G401.6 (cell line): ENCODE data around the gene OTUD7B.

Source experiments
- FAIRE-seq: peaks from 2 replicates; lab custom pipeline; 2012; peaks lifted over from hg19 to GRCh38; lab: Jason Lieb, UNC

Gene OTUD7B

DNA sequence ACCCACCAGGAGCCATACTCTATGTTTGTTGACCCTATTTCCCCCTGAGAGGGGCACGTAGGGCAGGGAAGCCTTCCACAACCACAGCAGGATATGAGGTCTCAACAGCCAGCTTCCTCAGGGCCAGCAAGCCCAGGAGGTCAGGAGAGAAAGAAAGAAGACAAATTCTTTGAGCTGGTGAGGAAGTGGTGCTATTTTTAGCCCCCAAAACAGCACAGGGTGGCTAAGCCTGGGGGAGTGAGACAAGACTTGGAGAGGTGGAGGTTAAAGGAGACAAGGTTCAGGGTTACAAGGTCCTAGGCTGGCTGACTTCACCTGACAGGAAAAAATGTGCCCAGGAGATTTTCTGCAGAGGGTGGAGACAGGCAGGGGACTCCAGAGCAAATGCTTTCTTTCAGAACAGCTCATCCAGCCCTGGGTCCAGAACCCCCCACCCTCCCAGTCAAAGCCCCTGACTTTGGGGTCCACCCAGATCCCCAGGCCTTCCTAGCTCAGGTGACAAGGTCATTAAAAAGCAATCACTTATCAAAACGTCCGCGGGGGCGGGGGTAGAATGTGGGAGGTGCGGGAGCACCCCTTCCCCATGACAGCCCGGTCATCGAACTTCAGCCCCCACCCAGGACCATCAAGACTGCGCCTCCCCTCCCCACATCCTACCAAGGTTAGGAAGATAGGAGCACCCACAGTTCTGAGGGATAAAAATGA, 94.2 kb downstream of the OTUD7B start:
- no peak for FAIRE-seq

DNA sequence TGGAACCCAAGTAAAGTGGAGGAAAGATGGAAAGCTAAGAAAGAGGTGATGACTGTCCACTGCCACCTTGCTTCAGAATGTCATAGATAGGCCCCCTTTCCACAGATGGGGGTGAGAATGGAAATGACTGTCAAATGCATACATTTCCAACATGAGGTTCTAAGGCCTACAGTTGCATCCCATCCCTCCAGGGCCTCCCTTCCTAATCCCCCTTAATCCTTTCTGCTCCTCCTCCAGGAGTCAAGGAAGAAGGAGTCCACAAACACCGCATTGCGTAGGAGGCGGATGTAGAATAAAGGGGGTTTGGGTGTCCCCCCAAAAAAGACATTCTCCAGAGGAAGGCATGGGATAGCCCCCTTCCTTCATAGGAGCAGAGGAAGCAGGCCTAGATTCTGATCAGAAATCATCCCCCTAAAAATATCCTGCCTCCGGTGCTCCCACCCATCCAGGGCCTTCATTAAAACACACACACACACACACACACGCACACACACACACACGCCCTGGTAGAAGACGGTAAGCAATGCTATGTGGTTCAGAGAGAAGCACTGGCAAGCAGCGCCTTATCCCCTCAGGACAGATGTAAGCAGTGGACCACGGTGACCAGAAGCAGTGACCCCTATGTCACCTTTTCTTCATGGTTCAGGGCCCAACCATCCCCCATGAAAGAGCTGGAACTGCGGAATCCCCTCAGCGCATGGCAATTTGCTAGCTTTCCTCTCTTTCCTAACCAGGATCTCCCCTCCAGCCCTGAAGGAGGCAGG, 94.9 kb downstream of the OTUD7B start:
- FAIRE-seq = no peak

DNA sequence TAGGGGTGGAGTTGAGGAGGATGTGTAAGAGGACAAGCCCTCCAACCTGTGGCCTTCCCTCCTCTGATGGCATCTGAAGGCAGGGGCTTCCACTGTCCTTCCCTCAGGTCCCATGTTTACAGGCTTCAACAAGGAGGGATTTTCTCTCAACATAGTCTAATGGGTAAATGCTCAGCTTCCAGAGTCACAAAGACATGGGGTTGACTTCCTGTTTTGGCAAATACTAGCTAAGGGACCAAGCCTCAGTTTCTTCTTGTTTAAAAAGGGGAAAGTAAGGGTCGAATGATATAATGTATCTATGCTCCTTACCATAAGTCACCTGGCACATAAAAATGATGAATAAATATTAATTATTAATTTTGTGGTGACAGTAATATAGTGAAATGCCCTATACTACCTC, 96.0 kb downstream of the OTUD7B start:
- FAIRE-seq = no peak

DNA sequence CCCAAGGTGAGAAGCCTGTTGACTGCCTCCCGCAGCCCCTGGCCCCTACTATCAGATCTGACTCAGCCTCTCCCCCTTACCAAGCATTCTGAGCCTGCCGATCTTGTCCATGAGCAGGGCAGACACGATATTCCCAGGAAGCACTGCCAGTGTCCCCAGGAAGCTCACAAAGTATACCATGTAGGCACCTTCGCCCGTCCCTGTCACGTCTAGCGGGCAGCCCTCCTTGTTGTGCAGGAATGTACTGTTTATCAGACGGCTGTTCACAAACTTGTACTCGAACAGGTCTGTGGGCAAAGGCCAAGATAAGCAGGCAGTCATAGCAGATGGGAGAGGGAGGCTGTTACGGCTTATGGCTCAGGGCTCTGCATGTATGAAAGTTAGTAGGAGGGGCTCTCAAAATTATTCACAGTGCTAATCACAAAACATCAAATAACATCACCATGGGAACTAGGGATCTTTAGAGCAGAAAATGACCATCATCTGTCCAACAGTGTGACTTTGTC, 103.9 kb downstream of the OTUD7B start:
- no peak for FAIRE-seq

DNA sequence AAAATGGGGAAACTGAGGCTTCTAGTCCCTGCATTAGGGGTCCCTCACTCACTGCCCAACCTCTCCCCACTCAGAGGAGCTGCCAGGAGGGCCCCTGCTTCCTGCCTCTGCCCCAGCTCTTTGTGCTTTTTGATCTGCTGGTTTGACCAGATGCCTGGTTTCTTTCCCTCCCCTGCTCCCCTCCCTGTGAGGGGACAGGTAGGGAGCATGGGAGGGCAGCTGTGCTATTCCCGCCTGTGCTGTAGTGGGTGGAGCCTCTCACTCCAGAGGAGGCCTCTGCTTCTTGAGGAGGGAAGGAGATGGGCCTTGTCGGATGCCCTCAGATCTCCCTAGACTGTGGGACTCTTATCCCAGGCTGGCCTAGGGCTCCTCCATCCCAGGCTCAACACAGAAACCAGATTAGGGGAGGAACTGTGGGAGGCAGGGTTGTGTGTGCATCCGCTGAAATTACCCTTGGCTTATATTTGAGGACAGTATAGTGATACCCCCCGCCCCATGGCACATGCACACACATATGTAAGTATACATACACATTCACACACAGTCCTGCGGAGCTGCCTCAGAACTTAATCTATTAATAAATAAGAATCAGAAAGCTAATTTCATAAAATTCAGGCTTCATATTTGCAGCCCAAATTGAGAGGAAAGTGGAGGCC, 106.6 kb downstream of the OTUD7B start:
- no peak for FAIRE-seq

DNA sequence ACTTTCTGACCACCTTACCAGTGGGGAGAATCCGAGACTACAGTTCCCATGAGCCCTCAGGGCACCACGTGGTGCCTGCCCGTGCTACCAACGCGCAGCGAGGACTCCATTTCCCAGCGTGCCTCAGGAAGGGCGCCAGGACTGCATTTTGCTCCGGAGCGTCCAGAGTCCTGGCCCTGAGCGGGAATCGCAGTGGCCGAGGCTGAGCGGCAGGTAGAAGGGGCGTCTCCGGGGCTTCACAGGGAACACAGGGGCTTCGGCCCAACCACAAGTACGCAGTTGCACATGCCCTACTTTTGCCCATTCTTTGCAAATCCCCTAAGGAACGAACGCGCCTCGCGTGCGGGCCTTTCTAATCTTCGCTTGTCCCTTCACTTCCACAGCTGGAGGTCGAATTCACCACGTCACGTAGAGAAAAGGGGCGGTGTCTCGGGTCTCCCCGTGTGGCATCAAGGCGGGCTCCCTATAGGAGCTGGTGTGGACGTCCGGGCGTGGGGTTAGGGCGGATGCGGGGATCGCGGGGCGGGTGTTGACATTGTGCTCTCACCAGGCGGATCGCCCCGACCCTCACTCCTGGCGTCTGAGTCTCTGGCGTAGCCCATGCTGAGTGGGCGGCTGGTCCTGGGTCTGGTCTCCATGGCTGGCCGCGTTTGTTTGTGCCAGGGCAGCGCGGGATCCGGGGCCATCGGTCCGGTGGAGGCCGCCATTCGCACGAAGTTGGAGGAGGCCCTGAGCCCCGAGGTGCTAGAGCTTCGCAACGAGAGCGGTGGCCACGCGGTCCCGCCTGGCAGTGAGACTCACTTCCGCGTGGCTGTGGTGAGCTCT, 110.9 kb downstream of the OTUD7B start, which contains the start of gene BOLA1:
BOLA1 (plus strand) TSS at position 109 of the 825 bp plus-strand sequence; CDS start at position 601, 492 bp downstream.
- no peak for FAIRE-seq

DNA sequence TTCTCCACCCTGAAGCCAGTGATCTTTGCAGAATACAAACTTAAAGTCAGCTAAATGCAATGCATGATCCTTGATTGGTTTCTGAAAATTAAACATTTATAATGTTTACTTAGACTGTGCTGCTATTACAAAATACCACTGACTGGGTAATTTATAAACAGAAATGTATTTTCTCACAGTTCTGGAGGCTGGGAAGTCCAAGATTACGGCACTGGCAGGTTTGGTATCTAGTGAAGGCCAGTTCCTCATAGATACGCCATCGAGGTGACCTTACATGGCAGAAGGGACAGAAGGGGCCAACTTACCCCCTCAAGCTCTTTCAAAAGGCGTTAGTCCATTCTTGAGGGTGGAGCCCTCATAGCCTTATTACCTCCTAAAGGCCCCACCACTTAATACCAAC, 114.0 kb downstream of the OTUD7B start:
- FAIRE-seq = no peak

DNA sequence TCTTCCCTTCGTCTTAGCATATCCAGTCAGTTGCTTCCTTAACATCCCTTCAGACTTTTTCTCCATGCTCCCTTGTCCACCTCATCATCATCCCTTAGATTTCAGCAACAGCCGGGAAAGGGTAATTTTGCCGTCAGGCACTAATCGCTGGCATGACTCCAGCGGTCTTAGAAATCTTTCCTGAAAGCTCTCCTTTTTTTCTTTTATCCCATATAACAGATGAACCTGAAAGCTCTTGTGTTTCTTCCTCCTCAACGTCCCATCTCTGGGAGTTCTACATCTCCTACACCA, 121.6 kb downstream of the OTUD7B start:
- no peak for FAIRE-seq

DNA sequence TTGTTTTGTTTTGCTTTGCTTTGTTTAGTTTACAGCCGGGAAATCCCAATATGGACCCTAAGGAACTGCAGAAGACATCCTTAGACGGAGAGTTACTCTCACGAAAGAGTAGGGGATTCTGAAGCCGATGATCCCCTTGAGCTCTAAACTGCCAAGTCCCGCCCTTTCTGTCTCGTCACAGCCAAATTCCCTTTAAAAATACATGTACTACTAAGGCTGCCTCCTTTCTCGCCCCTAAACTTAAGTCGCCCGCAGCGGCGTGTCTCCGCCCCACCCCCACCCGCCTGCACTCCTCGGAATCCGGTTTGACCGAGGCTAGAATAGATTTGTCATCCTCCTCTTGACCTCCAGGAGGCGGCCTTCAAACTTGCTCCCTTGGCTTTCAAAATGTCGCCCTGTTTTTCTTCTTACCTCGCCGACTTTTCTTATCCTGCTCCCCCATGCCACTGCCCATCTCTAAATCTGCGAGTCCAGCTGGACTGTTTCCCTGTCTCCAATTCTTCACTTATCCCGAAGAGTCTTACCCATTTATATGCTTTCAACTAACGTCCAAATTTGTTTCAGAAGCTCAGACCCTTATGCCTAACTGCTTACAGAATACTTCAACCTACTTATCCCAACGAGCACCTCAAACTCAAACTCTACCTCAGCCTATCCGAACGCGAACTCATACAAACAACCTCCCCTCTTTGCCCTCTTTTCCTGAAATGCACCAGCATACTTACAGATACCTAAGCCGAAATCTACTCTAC, 122.1 kb downstream of the OTUD7B start:
- no peak for FAIRE-seq
